Measurements from ENCODE around the gene ZNF256. TPM values are rescaled to one million over a fixed set of nuclear protein-coding genes. Genes with fewer than 3 reads are reported as not detected.

ZNF256 gene
- total RNA-seq, 1 donor from 2014 or later: 9.3 TPM

- no peak for DNase-seq (ENCODE audit: missing footprints)
- no peak for ATAC-seq
- intact Hi-C loops (cut with DNase I): no loop called here
Observed at GRCh38 chr19:57905258-57905657, 42.2 kb downstream of the ZNF256 start.

GRCh38 chr19:57903618-57904184, 43.8 kb downstream of the ZNF256 start:
- ATAC-seq: no peak
- DNase-seq (ENCODE audit: missing footprints): no peak
- intact Hi-C loops (cut with DNase I): loop anchor here (2.0 kb wide), 1 partner anchor 165 kb away; no protein-coding TSS in a partner anchor

GRCh38 chr19:57900311-57900710, 47.2 kb downstream of the ZNF256 start:
- ATAC-seq: no peak
- DNase-seq (ENCODE audit: missing footprints): no peak
- intact Hi-C loops (cut with DNase I): no loop called here

Other genes with a start within 250 kb of the ZNF256 start
- gene ZNF154, start 238.5 kb downstream of the ZNF256 start, total RNA-seq: 3.3 TPM
- 5.8 TPM for gene ZNF671, start 220.1 kb downstream of the ZNF256 start, total RNA-seq
- 12.5 TPM for gene ZNF776, start 200.9 kb downstream of the ZNF256 start, total RNA-seq
- gene ZNF586, start 178.0 kb downstream of the ZNF256 start, total RNA-seq: 9.7 TPM
- gene ZNF552, start 132.8 kb downstream of the ZNF256 start, total RNA-seq: 4.7 TPM
- gene ZNF587B, start 117.4 kb downstream of the ZNF256 start, total RNA-seq: 7.5 TPM
- gene ZNF587, start 97.8 kb downstream of the ZNF256 start, total RNA-seq: 16.4 TPM
- 12.7 TPM for gene ZNF814, start 58.7 kb downstream of the ZNF256 start, total RNA-seq
- gene ZNF417, start 31.1 kb downstream of the ZNF256 start, total RNA-seq: 9.5 TPM
- gene ZNF418, start 12.3 kb downstream of the ZNF256 start, total RNA-seq: 11.0 TPM
- gene C19orf18, start 26.8 kb upstream of the ZNF256 start, total RNA-seq: 2.2 TPM
- gene ZNF606, start 55.1 kb upstream of the ZNF256 start, total RNA-seq: 11.8 TPM
- gene ZSCAN1, start 86.3 kb upstream of the ZNF256 start, total RNA-seq: not detected
- 3.7 TPM for gene ZNF135, start 111.6 kb upstream of the ZNF256 start, total RNA-seq
- gene ZSCAN18, start 150.5 kb upstream of the ZNF256 start, total RNA-seq: 65.8 TPM
- 7.0 TPM for gene ZNF329, start 203.1 kb upstream of the ZNF256 start, total RNA-seq
- 17.8 TPM for gene ZNF274, start 235.4 kb upstream of the ZNF256 start, total RNA-seq

Measured in Right ventricle myocardium inferior (tissue), 1 donor.